Keratinocyte (primary cell): ENCODE data around the gene ZNF335. TPM values are rescaled to one million over a fixed set of nuclear protein-coding genes. Genes with fewer than 3 reads are reported as not detected.

Experiments
- DNase-seq: peaks from one replicate; pipeline ENCODE4 v3.0.0-alpha.2; 2011; ENCODE audit warnings: low read depth, missing footprints, low spot score
- FAIRE-seq: peaks from 2 replicates; lab custom pipeline; 2011; peaks lifted over from hg19 to GRCh38; lab: Jason Lieb, UNC
- H2AFZ ChIP-seq: 2 replicates; pipeline ENCODE4 v1.6.0; 2012; ENCODE audit warnings: low read length, control low read depth, inconsistent platforms; ENCODE audit not compliant: control insufficient read depth
- H3K27ac ChIP-seq: 2 replicates; pipeline ENCODE4 v1.5.1; 2011; ENCODE audit warnings: low read length; ENCODE audit not compliant: control insufficient read depth, insufficient read depth
- H3K27me3 ChIP-seq: 3 replicates; pipeline ENCODE4 v1.6.0; 2011; ENCODE audit warnings: low read length; ENCODE audit not compliant: control insufficient read depth, insufficient read depth; ENCODE audit errors: extremely low read depth
- H3K36me3 ChIP-seq, 2 experiments: 2 replicates in 1 of 2; 3 replicates in 1 of 2; pipeline ENCODE4 v1.5.1; 2011; ENCODE audit warnings: low read length in 2 of 2, mild to moderate bottlenecking in 1 of 2; ENCODE audit not compliant: control insufficient read depth in 2 of 2, insufficient read depth in 2 of 2; ENCODE audit errors: extremely low read depth in 1 of 2
- H3K4me1 ChIP-seq: 3 replicates; pipeline ENCODE4 v1.5.1; 2011; ENCODE audit warnings: low read length; ENCODE audit not compliant: control insufficient read depth, insufficient read depth; ENCODE audit errors: extremely low read depth
- H3K4me2 ChIP-seq: 3 replicates; pipeline ENCODE4 v1.6.0; 2011; ENCODE audit warnings: low read depth, low read length; ENCODE audit not compliant: control insufficient read depth, insufficient read depth; ENCODE audit errors: extremely low read depth
- H3K4me3 ChIP-seq, 3 experiments: fragments of 200-600 bp in 1 of 3; sonication (generic) in 1 of 3; 2 replicates in 2 of 3; 3 replicates in 1 of 3; pipeline ENCODE4 v1.5.1; 2011 to 2016; ENCODE audit warnings: low read length in 3 of 3, mild to moderate bottlenecking in 3 of 3, control low read depth in 2 of 3, inconsistent platforms in 1 of 3, low read depth in 1 of 3, mixed read lengths in 1 of 3, mixed run types in 1 of 3, moderate library complexity in 1 of 3; ENCODE audit not compliant: control insufficient read depth in 2 of 3, insufficient read depth in 2 of 3; ENCODE audit errors: extremely low read depth in 1 of 3
- H3K79me2 ChIP-seq: 2 replicates; pipeline ENCODE4 v1.6.0; 2012; ENCODE audit warnings: low read length; ENCODE audit not compliant: control insufficient read depth, insufficient read depth
- H3K9ac ChIP-seq: 3 replicates; pipeline ENCODE4 v1.6.0; 2011; ENCODE audit warnings: low read length; ENCODE audit not compliant: control insufficient read depth, insufficient read depth; ENCODE audit errors: extremely low read depth
- H3K9me1 ChIP-seq: 3 replicates; pipeline ENCODE4 v1.6.0; 2011; ENCODE audit warnings: low read length; ENCODE audit not compliant: control insufficient read depth, insufficient read depth; ENCODE audit errors: extremely low read depth
- H3K9me3 ChIP-seq: 2 replicates; pipeline ENCODE4 v1.5.1; 2012; ENCODE audit warnings: low read depth, low read length; ENCODE audit not compliant: control insufficient read depth
- H4K20me1 ChIP-seq: 3 replicates; pipeline ENCODE4 v1.6.0; 2011; ENCODE audit warnings: low read length; ENCODE audit not compliant: control insufficient read depth, insufficient read depth; ENCODE audit errors: extremely low read depth
- EZH2 ChIP-seq: IDR thresholded peaks from one replicate; pipeline ENCODE4 v1.6.1; 2012; ENCODE audit warnings: inconsistent platforms, mild to moderate bottlenecking, low read length, moderate library complexity
- dilution Hi-C: fragments of 300-500 bp; cut with MboI; formaldehyde crosslinking; loops from one replicate; pipeline ENCODE4 v1.7.0; 2020; ENCODE audit warnings: low sequenced_read_pairs; ENCODE audit not compliant: extremely low pct_ligation_motif_present
- polyA plus RNA-seq, 5 experiments: library from polyadenylated mRNA; depleted of rRNA in 3 of 5; stranded (reverse) in 3 of 5; stranded (forward) in 1 of 5; unstranded in 1 of 5; fragments of >200 nt; gene quantifications; 1 replicate in 1 of 5; 2 replicates in 3 of 5; 3 replicates in 1 of 5; pipeline versions ENCODE4 v1.2.1 to v1.2.3, GENCODE V29; 2011 to 2012; ENCODE audit warnings: missing spikeins in 2 of 5, low read depth in 1 of 5, low replicate concordance in 1 of 5
- TF ChIP-seq, protein P1 (sequence below), 3 experiments: IDR thresholded peaks in 1 of 3; conservative IDR thresholded peaks in 1 of 3; optimal IDR thresholded peaks in 1 of 3; 2 replicates in 2 of 3; 3 replicates in 1 of 3; pipeline versions ENCODE3 to v1.5.1; 2011; ENCODE audit warnings: low read length in 3 of 3, mild to moderate bottlenecking in 3 of 3, moderate library complexity in 2 of 3, control low read depth in 1 of 3, inconsistent platforms in 1 of 3; ENCODE audit not compliant: insufficient read depth in 2 of 3; ENCODE audit errors: extremely low read depth in 1 of 3

ZNF335 gene
- polyA plus RNA-seq, 1 donor (not counting 4 experiments of a cell fraction or from before 2014, with no cell fraction given): 5.8 TPM

DNA sequence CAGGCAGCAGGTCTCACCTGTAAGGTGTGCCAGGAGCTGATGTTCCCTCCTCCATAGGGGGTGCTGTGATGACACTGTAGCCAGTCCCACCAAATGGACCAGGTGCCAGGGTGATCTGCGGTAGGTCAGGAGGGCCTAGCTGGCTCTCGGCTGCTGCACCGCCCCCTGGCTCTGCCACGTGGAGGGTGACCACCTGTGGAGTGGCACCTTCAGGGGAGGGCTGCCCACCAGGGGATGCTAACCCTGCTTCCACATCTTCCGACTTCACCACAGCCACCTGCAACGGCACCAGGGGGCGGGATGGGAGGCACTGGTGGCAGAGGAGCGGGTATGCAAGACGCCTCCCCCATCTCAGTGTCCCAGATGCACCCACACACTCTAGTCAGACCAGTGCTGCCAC is 18.3 kb downstream of the ZNF335 start:
- Histone ChIP-seq H3K9ac (no peak overlapping the region), H3K9me3 (no peaks in the 10 kb centered on the region), H3K9me1 (no peaks in the 10 kb centered on the region), H4K20me1 (no peaks in the 10 kb centered on the region), H2AFZ (no peak overlapping the region), H3K27me3 (no peaks in the 10 kb centered on the region), H3K4me3 (no peak overlapping the region), H3K79me2 (no peaks in the 10 kb centered on the region), H3K4me2 (no peak overlapping the region), H3K36me3 (peaks cover 35 to 61% of the 10 kb centered on the region in 2 experiments), H3K27ac (no peak overlapping the region), H3K4me1 (no peaks in the 10 kb centered on the region)
- FAIRE-seq (no peak), DNase-seq (no peak)
- TF ChIP-seq, protein P1, sequence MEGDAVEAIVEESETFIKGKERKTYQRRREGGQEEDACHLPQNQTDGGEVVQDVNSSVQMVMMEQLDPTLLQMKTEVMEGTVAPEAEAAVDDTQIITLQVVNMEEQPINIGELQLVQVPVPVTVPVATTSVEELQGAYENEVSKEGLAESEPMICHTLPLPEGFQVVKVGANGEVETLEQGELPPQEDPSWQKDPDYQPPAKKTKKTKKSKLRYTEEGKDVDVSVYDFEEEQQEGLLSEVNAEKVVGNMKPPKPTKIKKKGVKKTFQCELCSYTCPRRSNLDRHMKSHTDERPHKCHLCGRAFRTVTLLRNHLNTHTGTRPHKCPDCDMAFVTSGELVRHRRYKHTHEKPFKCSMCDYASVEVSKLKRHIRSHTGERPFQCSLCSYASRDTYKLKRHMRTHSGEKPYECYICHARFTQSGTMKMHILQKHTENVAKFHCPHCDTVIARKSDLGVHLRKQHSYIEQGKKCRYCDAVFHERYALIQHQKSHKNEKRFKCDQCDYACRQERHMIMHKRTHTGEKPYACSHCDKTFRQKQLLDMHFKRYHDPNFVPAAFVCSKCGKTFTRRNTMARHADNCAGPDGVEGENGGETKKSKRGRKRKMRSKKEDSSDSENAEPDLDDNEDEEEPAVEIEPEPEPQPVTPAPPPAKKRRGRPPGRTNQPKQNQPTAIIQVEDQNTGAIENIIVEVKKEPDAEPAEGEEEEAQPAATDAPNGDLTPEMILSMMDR (optimal IDR thresholded peaks at IDR 0.05 in 1 of 3, IDR thresholded peaks at IDR 0.05 in 1 of 3, conservative IDR thresholded peaks at IDR 0.05 in 1 of 3; ENCODE audit: extremely low read depth in 1 of 3, insufficient read depth in 2 of 3, low read length in 3 of 3): no peak
- no peak for TF ChIP-seq EZH2
- dilution Hi-C loops: no loop called here

- DNase-seq (no peak), FAIRE-seq (no peak)
- no peaks in the 10 kb centered on the region for H3K9me3 ChIP-seq
- H3K4me2 ChIP-seq: no peak overlapping the region
- H3K79me2 ChIP-seq: no peaks in the 10 kb centered on the region
- H3K4me3 ChIP-seq: no peak overlapping the region
- H3K27ac ChIP-seq: no peak overlapping the region
- H3K36me3 ChIP-seq: peaks cover 36 to 63% of the 10 kb centered on the region in 2 experiments
- no peak overlapping the region for H3K9ac ChIP-seq
- no peak overlapping the region for H2AFZ ChIP-seq
- no peak for TF ChIP-seq EZH2
- TF ChIP-seq, protein P1 (optimal IDR thresholded peaks at IDR 0.05 in 1 of 3, IDR thresholded peaks at IDR 0.05 in 1 of 3, conservative IDR thresholded peaks at IDR 0.05 in 1 of 3; ENCODE audit: extremely low read depth in 1 of 3, insufficient read depth in 2 of 3, low read length in 3 of 3): no peak
- no peaks in the 10 kb centered on the region for H3K9me1 ChIP-seq
- no peaks in the 10 kb centered on the region for H3K27me3 ChIP-seq
- dilution Hi-C loops: no loop called here
- H4K20me1 ChIP-seq: no peaks in the 10 kb centered on the region
- no peaks in the 10 kb centered on the region for H3K4me1 ChIP-seq
Observed at GRCh38 chr20:45952861-45953260, 19.1 kb downstream of the ZNF335 start.
